Activated naive CD4-positive, alpha-beta T cell treated with anti-CD3 and anti-CD28 coated beads, Interleukin-2, amount 10 ng/mL, durations not matched to agents 7 days and 5 days (primary cell): ENCODE results near the gene FAM3B.

Experiments used
- CTCF ChIA-PET: fragments of 350-600 bp; sonication (Branson Sonifier 250); formaldehyde crosslinking; loops from one replicate; lab custom pipeline; 2021; ENCODE audit warnings: antibody characterized with exemption; lab: Charles Lee
- DNase-seq: peaks from one replicate; pipeline ENCODE4 v3.0.0-alpha.2; 2020
- H3K27ac Mint-ChIP-seq: one replicate; pipeline ENCODE4 v1.8.0; 2021; ENCODE audit warnings: mild to moderate bottlenecking, moderate library complexity, mixed read lengths
- H3K27me3 Mint-ChIP-seq: one replicate; pipeline ENCODE4 v1.8.0; 2021; ENCODE audit warnings: mild to moderate bottlenecking, mixed read lengths
- H3K36me3 Mint-ChIP-seq: one replicate; pipeline ENCODE4 v1.8.0; 2021; ENCODE audit warnings: mixed read lengths
- H3K4me1 Mint-ChIP-seq: one replicate; pipeline ENCODE4 v1.8.0; 2021; ENCODE audit warnings: mixed read lengths
- H3K4me3 Mint-ChIP-seq: one replicate; pipeline ENCODE4 v1.8.0; 2021; ENCODE audit warnings: mild to moderate bottlenecking, moderate library complexity, mixed read lengths
- H3K9me3 Mint-ChIP-seq: one replicate; pipeline ENCODE4 v1.8.0; 2021; ENCODE audit warnings: mixed read lengths

Gene FAM3B

GRCh38 chr21:41326414-41327080 is 9.9 kb downstream of the FAM3B start:
- CTCF ChIA-PET: no interaction called here
- Mint-ChIP-seq H3K9me3 (no peaks in the 10 kb centered on the region), H3K27ac (no peak overlapping the region), H3K4me3 (no peak overlapping the region), H3K27me3 (peaks cover 25% of the 10 kb centered on the region), H3K4me1 (peaks cover 2% of the 10 kb centered on the region), H3K36me3 (no peaks in the 10 kb centered on the region)
- no peak for DNase-seq

GRCh38 chr21:41327753-41328152 is 11.2 kb downstream of the FAM3B start:
- CTCF ChIA-PET: no interaction called here
- Mint-ChIP-seq H3K27me3 (peaks cover 25% of the 10 kb centered on the region), H3K36me3 (no peaks in the 10 kb centered on the region), H3K9me3 (no peaks in the 10 kb centered on the region), H3K4me3 (no peak overlapping the region), H3K27ac (no peak overlapping the region), H3K4me1 (no peaks in the 10 kb centered on the region)
- DNase-seq: no peak

- Mint-ChIP-seq H3K27ac (no peak overlapping the region), H3K36me3 (peaks cover 2% of the 10 kb centered on the region), H3K27me3 (peaks cover 26% of the 10 kb centered on the region), H3K4me1 (no peaks in the 10 kb centered on the region), H3K9me3 (peaks cover 5% of the 10 kb centered on the region), H3K4me3 (no peak overlapping the region)
- CTCF ChIA-PET: no interaction called here
- DNase-seq: no peak
Measured at GRCh38 chr21:41328660-41329607, 12.3 kb downstream of the FAM3B start.

- no peak overlapping the region for H3K27ac Mint-ChIP-seq
- H3K36me3 Mint-ChIP-seq: peaks cover 2% of the 10 kb centered on the region
- CTCF ChIA-PET: no interaction called here
- no peaks in the 10 kb centered on the region for H3K4me1 Mint-ChIP-seq
- H3K4me3 Mint-ChIP-seq: no peak overlapping the region
- no peak for DNase-seq
- H3K9me3 Mint-ChIP-seq: peaks cover 9% of the 10 kb centered on the region
- peaks cover 25% of the 10 kb centered on the region for H3K27me3 Mint-ChIP-seq
Measured at GRCh38 chr21:41333752-41334151, 17.2 kb downstream of the FAM3B start.

GRCh38 chr21:41337515-41337914 is 20.9 kb downstream of the FAM3B start:
- CTCF ChIA-PET: interaction anchor here (1.0 kb wide), 1 partner anchor 55 kb away, joined by 3 read pairs; no protein-coding TSS in a partner anchor
- peaks cover 14% of the 10 kb centered on the region for H3K9me3 Mint-ChIP-seq
- H3K4me1 Mint-ChIP-seq: no peaks in the 10 kb centered on the region
- DNase-seq: no peak
- no peak overlapping the region for H3K27ac Mint-ChIP-seq
- H3K27me3 Mint-ChIP-seq: peaks cover 29% of the 10 kb centered on the region
- peaks cover 2% of the 10 kb centered on the region for H3K36me3 Mint-ChIP-seq
- H3K4me3 Mint-ChIP-seq: no peak overlapping the region

GRCh38 chr21:41338455-41338854 is 21.9 kb downstream of the FAM3B start:
- Mint-ChIP-seq H3K27ac (no peak overlapping the region), H3K4me3 (no peak overlapping the region), H3K36me3 (peaks cover 2% of the 10 kb centered on the region), H3K4me1 (no peaks in the 10 kb centered on the region), H3K27me3 (peaks cover 27% of the 10 kb centered on the region), H3K9me3 (peaks cover 16% of the 10 kb centered on the region)
- DNase-seq: no peak
- CTCF ChIA-PET: interaction anchor here (1.0 kb wide), 1 partner anchor 55 kb away, joined by 3 read pairs; no protein-coding TSS in a partner anchor

GRCh38 chr21:41342035-41342434 is 25.4 kb downstream of the FAM3B start:
- no peak overlapping the region for H3K27ac Mint-ChIP-seq
- peaks cover 41% of the 10 kb centered on the region for H3K27me3 Mint-ChIP-seq
- no peak for DNase-seq
- H3K36me3 Mint-ChIP-seq: no peaks in the 10 kb centered on the region
- no peaks in the 10 kb centered on the region for H3K4me1 Mint-ChIP-seq
- no peak overlapping the region for H3K4me3 Mint-ChIP-seq
- H3K9me3 Mint-ChIP-seq: peaks cover 7% of the 10 kb centered on the region
- CTCF ChIA-PET: no interaction called here

GRCh38 chr21:41344146-41344545 is 27.5 kb downstream of the FAM3B start:
- Mint-ChIP-seq H3K36me3 (no peaks in the 10 kb centered on the region), H3K27ac (no peak overlapping the region), H3K9me3 (peaks cover 7% of the 10 kb centered on the region), H3K27me3 (peaks cover 55% of the 10 kb centered on the region), H3K4me3 (no peak overlapping the region), H3K4me1 (no peaks in the 10 kb centered on the region)
- CTCF ChIA-PET: no interaction called here
- DNase-seq: no peak

GRCh38 chr21:41345356-41345755 is 28.8 kb downstream of the FAM3B start:
- CTCF ChIA-PET: no interaction called here
- no peak for DNase-seq
- H3K36me3 Mint-ChIP-seq: no peaks in the 10 kb centered on the region
- no peaks in the 10 kb centered on the region for H3K4me1 Mint-ChIP-seq
- no peak overlapping the region for H3K27ac Mint-ChIP-seq
- H3K9me3 Mint-ChIP-seq: peaks cover 7% of the 10 kb centered on the region
- H3K27me3 Mint-ChIP-seq: peaks cover 58% of the 10 kb centered on the region
- H3K4me3 Mint-ChIP-seq: no peak overlapping the region

- peaks cover 63% of the 10 kb centered on the region for H3K27me3 Mint-ChIP-seq
Measured at GRCh38 chr21:41345934-41346685, 29.5 kb downstream of the FAM3B start.

GRCh38 chr21:41346758-41347157 is 30.2 kb downstream of the FAM3B start:
- Mint-ChIP-seq H3K4me3 (no peak overlapping the region), H3K9me3 (peaks cover 7% of the 10 kb centered on the region), H3K36me3 (no peaks in the 10 kb centered on the region), H3K27me3 (peaks cover 68% of the 10 kb centered on the region), H3K4me1 (no peaks in the 10 kb centered on the region), H3K27ac (no peak overlapping the region)
- CTCF ChIA-PET: no interaction called here
- no peak for DNase-seq

More at GRCh38 chr21:41345934-41346685, 29.5 kb downstream of the FAM3B start:
- Mint-ChIP-seq H3K4me1 (no peaks in the 10 kb centered on the region), H3K36me3 (no peaks in the 10 kb centered on the region), H3K4me3 (no peak overlapping the region), H3K9me3 (peaks cover 7% of the 10 kb centered on the region), H3K27ac (no peak overlapping the region)
- DNase-seq: no peak
- CTCF ChIA-PET: no interaction called here

- peaks cover 62% of the 10 kb centered on the region for H3K27me3 Mint-ChIP-seq
- CTCF ChIA-PET: no interaction called here
- no peaks in the 10 kb centered on the region for H3K36me3 Mint-ChIP-seq
- H3K4me1 Mint-ChIP-seq: no peaks in the 10 kb centered on the region
- H3K9me3 Mint-ChIP-seq: no peaks in the 10 kb centered on the region
- H3K4me3 Mint-ChIP-seq: no peak overlapping the region
- no peak for DNase-seq
- no peak overlapping the region for H3K27ac Mint-ChIP-seq
Measured at GRCh38 chr21:41348434-41348833, 31.8 kb downstream of the FAM3B start.

- no peak for DNase-seq
- Mint-ChIP-seq H3K27ac (no peak overlapping the region), H3K4me3 (no peak overlapping the region), H3K27me3 (peaks cover 65% of the 10 kb centered on the region), H3K9me3 (no peaks in the 10 kb centered on the region), H3K36me3 (no peaks in the 10 kb centered on the region), H3K4me1 (no peaks in the 10 kb centered on the region)
- CTCF ChIA-PET: no interaction called here
Measured at GRCh38 chr21:41349126-41349525, 32.5 kb downstream of the FAM3B start.
